HG02642 (cell line): Measurements from ENCODE around the gene HSF4.

Experiments
- ATAC-seq: cut with Tn5 transposase; IDR thresholded peaks from one replicate; pipeline ENCODE4 v1.9.1; 2021; ENCODE audit warnings: mild to moderate bottlenecking; ENCODE audit not compliant: unreplicated experiment, poor library complexity

HSF4 gene

GRCh38 chr16:67197704-67198103 is 33.2 kb downstream of the HSF4 start:
- ATAC-seq, result no peak

- ATAC-seq, result no peak
Observed at GRCh38 chr16:67198238-67198734, 33.7 kb downstream of the HSF4 start.

- no peak for ATAC-seq
Observed at GRCh38 chr16:67199011-67199807, 34.7 kb downstream of the HSF4 start, which contains the start of gene ELMO3. Gene ELMO3 (plus strand): TSS chr16:67199131. CDS start chr16:67199327, 196 bp downstream.

- ATAC-seq, result no peak
Observed at GRCh38 chr16:67199808-67200198, 35.3 kb downstream of the HSF4 start.

- ATAC-seq, result no peak
Observed at GRCh38 chr16:67200491-67200890, 35.9 kb downstream of the HSF4 start.

- ATAC-seq, result no peak
Observed at GRCh38 chr16:67201411-67202345, 37.1 kb downstream of the HSF4 start.

- ATAC-seq, result no peak
Observed at GRCh38 chr16:67202426-67202825, 37.9 kb downstream of the HSF4 start.

- ATAC-seq, result no peak
Observed at GRCh38 chr16:67202956-67203493, 38.5 kb downstream of the HSF4 start.

- ATAC-seq, result no peak
Observed at GRCh38 chr16:67204076-67204475, 39.5 kb downstream of the HSF4 start.

- no peak for ATAC-seq
Observed at GRCh38 chr16:67206129-67206837, 41.7 kb downstream of the HSF4 start.

GRCh38 chr16:67206838-67207248 is 42.3 kb downstream of the HSF4 start:
- no peak for ATAC-seq

- ATAC-seq, result no peak
Observed at GRCh38 chr16:67207249-67208091, 42.9 kb downstream of the HSF4 start.

- ATAC-seq, result no peak
Observed at GRCh38 chr16:67208154-67208896, 43.8 kb downstream of the HSF4 start.

GRCh38 chr16:67209565-67209964 is 45.0 kb downstream of the HSF4 start:
- ATAC-seq, result no peak

- ATAC-seq, result no peak
Observed at GRCh38 chr16:67210069-67210937, 45.8 kb downstream of the HSF4 start.

GRCh38 chr16:67211674-67212073 is 47.1 kb downstream of the HSF4 start:
- ATAC-seq, result no peak

- no peak for ATAC-seq
Observed at GRCh38 chr16:67212766-67213165, 48.2 kb downstream of the HSF4 start.
